MG63 (cell line): ENCODE measurements around the gene KRTAP3-1. TPM values are rescaled to one million over a fixed set of nuclear protein-coding genes. Genes with fewer than 3 reads are reported as not detected.
A peak's percentile ranks its signal among the peaks of the same experiment; 100 is the strongest.
"Not testable (repeated sequence)": the region's sequence is repeated elsewhere in the genome, so short reads cannot be mapped to it uniquely, and the experiment has no call there.

Source experiments
- DNase-seq: peaks from one replicate; pipeline ENCODE4 v3.0.0-alpha.2; 2020
- H3K27me3 ChIP-seq: fragments of 250-450 bp; sonication (Bioruptor Pico); 2 replicates; pipeline ENCODE4 v1.5.1; 2020; ENCODE audit warnings: mild to moderate bottlenecking, moderate library complexity
- H3K36me3 ChIP-seq: fragments of 250-450 bp; sonication (Bioruptor Pico); 2 replicates; pipeline ENCODE4 v1.5.1; 2020; ENCODE audit warnings: mild to moderate bottlenecking, moderate library complexity
- H3K4me3 ChIP-seq: fragments of 250-450 bp; sonication (Bioruptor Pico); 2 replicates; pipeline ENCODE4 v1.5.1; 2020; ENCODE audit warnings: mild to moderate bottlenecking, moderate library complexity
- H3K9me3 ChIP-seq: fragments of 250-450 bp; sonication (Bioruptor Pico); 2 replicates; pipeline ENCODE4 v1.5.1; 2020; ENCODE audit warnings: mild to moderate bottlenecking, moderate library complexity
- total RNA-seq: library from RNA; depleted of rRNA; stranded (reverse); fragments of >200 nt; shearing (Covaris generic); gene quantifications from 2 replicates; pipeline ENCODE4 v1.2.3, GENCODE V29; 2014; ENCODE audit warnings: low replicate concordance

The KRTAP3-1 gene
- total RNA-seq, 1 experiment from 2014 or later: not detected

DNA sequence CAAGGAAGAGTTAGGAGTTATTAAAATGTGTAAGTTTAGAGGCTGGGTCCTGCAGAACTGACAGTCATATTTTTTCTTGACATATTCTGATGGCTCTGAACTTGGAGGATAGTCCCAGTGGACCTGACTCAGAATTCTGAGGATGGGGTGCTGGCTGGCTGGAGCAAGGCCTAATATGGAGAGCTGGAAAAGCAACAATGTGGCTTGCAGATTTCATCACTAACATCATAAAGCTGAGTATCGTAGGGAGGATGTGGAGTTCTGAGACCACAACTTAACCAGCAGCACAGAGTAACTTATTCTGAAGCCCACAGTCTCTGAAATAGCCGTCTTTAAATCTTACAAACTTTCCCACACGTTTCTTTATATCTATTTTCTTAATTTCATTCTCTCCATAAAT is 15.8 kb upstream of the KRTAP3-1 start:
- Histone ChIP-seq H3K27me3 (no peaks in the 10 kb centered on the region), H3K4me3 (no peak overlapping the region), H3K36me3 (no peaks in the 10 kb centered on the region), H3K9me3 (peaks cover 3% of the 10 kb centered on the region; the same call in 1 of the 2 replicates)
- DNase-seq: no peak

DNA sequence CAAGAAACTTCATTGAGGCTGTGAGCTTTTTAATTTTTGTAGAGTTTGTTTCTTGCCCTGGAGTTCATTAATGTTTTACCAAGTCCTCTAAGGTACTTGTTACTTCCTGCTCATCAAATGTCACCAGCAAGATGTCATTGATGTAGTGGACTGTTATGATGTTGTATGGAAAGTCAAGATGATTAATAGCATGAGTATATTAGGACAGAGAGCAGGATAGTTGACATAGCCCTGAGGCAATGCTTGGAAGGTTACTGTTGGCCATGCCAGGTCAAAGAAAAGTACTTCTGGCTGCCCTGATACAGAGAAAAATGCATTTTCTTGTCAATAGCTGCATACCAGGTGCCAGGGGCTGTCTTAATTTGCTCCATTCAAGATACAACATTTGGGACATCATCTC is 11.4 kb upstream of the KRTAP3-1 start:
- DNase-seq: no peak
- H3K9me3 ChIP-seq: peaks cover 3% of the 10 kb centered on the region; the same call in 1 of the 2 replicates

DNA sequence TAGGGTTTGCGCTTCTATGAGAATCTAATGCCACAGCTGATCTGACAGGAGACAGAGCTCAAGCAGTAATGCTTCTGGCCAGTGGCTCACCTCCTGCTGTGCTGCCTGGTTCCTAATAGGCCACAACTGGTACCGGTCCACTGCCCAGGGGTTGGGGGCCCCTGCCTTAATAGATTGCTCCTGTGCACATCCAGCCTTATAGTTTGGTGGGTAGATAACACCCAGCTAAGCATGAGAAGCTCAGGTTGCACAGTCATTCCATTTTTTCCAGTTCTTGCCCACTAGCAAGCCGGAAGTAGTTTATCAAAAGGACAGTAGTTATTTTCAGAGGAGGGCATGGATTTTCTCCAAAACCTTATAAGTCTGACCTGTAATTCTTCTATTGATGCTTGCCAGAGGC is 10.5 kb upstream of the KRTAP3-1 start:
- Histone ChIP-seq H3K4me3 (no peak overlapping the region), H3K36me3 (no peaks in the 10 kb centered on the region), H3K27me3 (no peaks in the 10 kb centered on the region), H3K9me3 (peaks cover 3% of the 10 kb centered on the region)
- no peak for DNase-seq

More for the DNA sequence above, 11.4 kb upstream of the KRTAP3-1 start:
- no peaks in the 10 kb centered on the region for H3K27me3 ChIP-seq
- H3K36me3 ChIP-seq: no peaks in the 10 kb centered on the region
- H3K4me3 ChIP-seq: no peak overlapping the region

DNA sequence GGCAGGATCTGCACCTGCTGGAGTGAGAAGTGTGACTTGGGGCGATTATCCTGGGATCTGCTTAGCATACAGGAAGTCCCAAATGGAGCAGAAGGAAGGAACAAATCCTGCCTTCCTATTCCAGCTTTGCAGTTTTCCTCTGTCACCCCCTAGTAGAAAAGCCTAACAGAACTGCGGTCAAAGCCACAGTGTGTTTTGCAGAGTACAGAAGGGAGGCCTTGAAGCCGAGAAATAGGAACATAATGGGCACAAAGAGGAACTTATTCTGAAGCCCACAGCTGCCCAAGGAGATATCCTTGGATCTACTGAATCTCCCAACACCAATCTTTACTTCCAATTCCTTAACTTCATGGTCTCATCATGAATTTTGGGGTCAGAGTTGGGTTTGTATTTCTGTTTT is 9.6 kb upstream of the KRTAP3-1 start:
- no peak for DNase-seq
- Histone ChIP-seq H3K4me3 (no peak overlapping the region), H3K27me3 (no peaks in the 10 kb centered on the region), H3K9me3 (peaks cover 3% of the 10 kb centered on the region), H3K36me3 (no peaks in the 10 kb centered on the region)

DNA sequence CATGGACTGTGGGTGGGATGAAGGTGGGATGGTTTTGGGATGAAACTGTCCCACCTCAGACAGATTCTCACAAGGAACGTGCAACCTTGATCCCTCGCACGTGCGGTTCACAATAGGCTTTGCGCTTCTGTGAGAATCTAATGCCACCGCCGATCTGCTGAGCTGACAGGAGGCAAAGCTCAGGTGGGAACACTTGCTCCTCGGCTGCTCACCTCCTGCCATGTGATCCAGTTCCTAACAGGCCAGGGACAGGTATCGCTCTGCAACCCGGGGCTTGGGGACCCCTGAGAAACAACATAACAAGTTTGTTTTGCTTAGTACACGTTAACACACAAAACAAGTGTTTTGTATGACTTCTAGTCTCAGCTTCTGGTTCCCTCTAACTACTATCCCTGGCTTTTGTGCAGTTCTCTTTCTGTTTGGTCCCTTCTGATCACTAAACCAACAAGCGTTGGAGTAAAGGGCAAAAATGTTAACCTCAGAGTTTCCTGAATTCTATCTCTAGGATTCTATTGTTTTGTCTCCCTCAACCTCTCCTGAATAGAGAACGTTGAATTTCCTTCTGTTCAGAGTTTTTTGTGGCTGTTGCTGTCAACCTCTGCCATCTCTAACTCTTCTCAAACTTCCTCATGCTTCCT is 7.8 kb upstream of the KRTAP3-1 start:
- Histone ChIP-seq H3K36me3 (no peaks in the 10 kb centered on the region), H3K9me3 (no peaks in the 10 kb centered on the region; the same call in 1 of the 2 replicates), H3K27me3 (no peaks in the 10 kb centered on the region), H3K4me3 (no peak overlapping the region)
- no peak for DNase-seq

DNA sequence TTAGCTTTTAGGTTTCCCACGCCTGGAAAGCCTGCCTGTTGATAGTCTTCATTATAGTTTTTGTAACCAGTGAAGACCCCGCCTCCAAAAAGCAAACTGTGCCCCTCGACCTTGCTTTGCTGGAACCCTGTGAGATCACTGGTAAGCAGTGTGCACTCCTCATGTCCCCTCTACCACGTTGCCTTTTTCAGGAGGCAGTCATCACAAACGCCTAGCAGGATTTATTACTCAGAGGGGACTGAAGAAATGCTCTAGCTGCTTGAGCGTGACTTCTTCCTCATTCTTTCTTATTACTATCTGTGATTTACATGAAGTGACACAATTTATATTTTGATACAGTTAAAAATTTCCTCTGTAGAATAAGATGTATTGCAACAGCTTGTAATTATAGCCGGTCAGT is 6.5 kb upstream of the KRTAP3-1 start:
- Histone ChIP-seq H3K4me3 (no peak overlapping the region), H3K9me3 (no peaks in the 10 kb centered on the region; the same call in 1 of the 2 replicates), H3K27me3 (no peaks in the 10 kb centered on the region), H3K36me3 (no peaks in the 10 kb centered on the region)
- DNase-seq: no peak

DNA sequence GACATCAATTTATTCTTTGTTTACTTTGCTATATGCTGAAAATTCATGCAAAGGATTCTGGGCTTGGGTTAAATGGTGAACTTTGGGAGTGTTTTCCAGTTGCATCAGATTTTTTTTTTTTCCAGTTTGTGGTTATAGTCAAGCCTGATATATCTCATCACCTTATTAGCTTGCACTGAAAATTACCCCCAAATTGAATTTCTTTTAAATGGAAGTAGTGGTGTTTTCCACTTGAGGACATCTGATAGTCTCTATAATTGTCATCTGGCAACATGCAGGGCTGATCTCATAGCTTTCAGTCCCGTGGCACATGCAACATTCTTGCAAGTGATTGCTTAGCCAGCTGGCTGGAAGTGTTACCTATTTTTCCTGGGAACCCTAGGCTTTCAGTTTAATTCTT is 4.7 kb upstream of the KRTAP3-1 start:
- Histone ChIP-seq H3K9me3 (no peaks in the 10 kb centered on the region; the same call in 1 of the 2 replicates), H3K36me3 (no peaks in the 10 kb centered on the region)
- peak; percentile 47 for DNase-seq

DNA sequence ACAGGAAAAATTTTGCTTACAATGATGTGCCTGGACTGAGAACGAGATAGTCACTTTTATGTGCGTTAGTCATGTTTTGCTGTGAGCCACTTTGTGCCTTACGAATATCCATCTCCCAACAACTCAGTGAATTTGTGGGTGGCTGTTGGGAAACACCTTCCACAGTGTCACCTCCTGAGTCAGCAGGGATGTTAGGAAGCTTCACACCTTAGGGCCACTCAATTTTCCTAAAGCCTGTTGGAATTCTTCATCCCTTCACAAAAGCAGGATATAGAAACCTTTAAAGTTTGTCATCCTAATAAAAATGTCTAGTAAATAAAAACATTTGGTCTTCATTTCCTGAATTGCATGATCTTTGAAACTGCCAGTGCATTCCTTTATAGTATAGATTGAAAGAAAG is 4.3 kb upstream of the KRTAP3-1 start:
- Histone ChIP-seq H3K9me3 (no peaks in the 10 kb centered on the region; the same call in 1 of the 2 replicates), H3K27me3 (no peaks in the 10 kb centered on the region), H3K36me3 (no peaks in the 10 kb centered on the region), H3K4me3 (no peak overlapping the region)
- DNase-seq: no peak

More for the DNA sequence above, 4.7 kb upstream of the KRTAP3-1 start:
- H3K27me3 ChIP-seq: no peaks in the 10 kb centered on the region
- no peak overlapping the region for H3K4me3 ChIP-seq

DNA sequence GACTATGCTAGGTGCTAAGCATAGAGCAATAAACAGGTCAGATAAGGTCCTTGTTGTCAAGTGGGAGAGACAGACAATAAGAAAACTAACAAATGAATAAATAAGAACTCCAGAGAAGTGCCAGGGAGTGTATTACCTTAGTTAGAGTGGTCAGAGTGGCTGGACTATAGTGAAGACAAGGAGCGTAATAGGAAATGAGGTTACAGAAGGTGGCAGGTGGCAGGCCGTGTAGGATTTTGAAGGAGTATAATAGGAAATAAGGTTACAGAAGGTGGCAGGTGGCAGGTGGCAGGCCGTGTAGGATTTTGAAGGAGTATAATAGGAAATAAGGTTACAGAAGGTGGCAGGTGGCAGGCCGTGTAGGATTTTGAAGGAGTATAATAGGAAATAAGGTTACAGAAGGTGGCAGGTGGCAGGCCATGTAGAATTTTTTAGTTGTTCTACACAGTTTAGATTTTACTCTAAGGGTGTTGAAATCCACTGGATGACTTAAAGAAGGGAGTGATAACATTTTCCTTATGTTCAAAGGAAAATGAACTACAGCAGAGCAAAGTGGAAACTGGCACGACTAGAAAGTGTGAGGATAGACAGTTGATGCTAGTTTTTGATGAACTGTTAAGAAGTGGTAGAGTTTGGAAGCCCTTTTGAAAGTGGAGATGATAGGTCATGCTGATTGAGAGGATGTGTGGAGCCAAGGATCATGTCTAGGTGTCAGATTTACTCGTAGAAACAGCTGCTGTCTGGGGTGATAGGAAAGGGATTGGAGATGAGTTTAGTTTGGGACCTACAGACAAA is 3.6 kb upstream of the KRTAP3-1 start:
- Histone ChIP-seq H3K9me3 (no peaks in the 10 kb centered on the region; the same call in 1 of the 2 replicates), H3K27me3 (no peaks in the 10 kb centered on the region)
- no peak for DNase-seq

DNA sequence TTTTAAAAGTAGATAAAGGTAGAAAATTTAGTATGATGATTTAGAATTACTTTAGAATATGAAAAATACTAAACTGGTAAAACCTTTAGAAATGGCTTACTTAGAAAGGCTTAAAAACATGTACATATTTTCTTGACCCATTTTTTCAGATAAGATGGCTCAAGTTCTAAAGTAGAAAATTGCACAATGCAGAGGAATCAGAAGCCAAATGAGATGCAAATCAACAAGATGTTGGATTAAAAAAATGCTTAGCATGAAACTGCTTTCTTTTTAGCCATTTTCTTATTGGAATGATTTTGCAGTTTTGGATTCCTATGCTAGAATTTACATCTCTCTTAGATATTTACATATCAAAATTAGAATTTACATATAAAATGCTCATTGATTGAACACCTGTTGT is 1.5 kb upstream of the KRTAP3-1 start:
- DNase-seq: no peak
- no peak overlapping the region for H3K4me3 ChIP-seq
- no peaks in the 10 kb centered on the region for H3K27me3 ChIP-seq
- H3K36me3 ChIP-seq: no peaks in the 10 kb centered on the region
- no peaks in the 10 kb centered on the region; the same call in 1 of the 2 replicates for H3K9me3 ChIP-seq

More for the DNA sequence above, 3.6 kb upstream of the KRTAP3-1 start:
- Histone ChIP-seq H3K36me3 (no peaks in the 10 kb centered on the region), H3K4me3 (no peak overlapping the region)

DNA sequence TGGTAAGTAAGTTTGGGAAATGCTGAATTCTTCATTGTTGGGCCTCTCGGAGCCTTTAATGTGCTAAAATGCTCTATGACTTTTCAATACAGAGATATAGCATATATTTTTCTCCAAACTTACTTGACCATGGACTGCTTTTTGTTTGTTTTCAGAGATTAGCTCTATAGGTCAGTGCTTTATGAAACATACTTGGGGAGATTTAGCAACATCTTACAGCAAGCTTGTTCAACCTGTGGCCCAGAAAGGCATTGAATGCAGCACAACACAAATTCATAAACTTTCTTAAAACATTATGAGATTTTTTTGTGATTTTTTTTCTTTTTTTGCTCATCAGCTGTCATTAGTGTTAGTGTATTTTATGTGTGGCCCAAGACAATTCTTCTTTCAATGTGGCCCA is 1.0 kb upstream of the KRTAP3-1 start:
- no peak for DNase-seq
- H3K36me3 ChIP-seq: no peaks in the 10 kb centered on the region
- no peaks in the 10 kb centered on the region for H3K27me3 ChIP-seq
- no peaks in the 10 kb centered on the region; the same call in 1 of the 2 replicates for H3K9me3 ChIP-seq
- no peak overlapping the region for H3K4me3 ChIP-seq

DNA sequence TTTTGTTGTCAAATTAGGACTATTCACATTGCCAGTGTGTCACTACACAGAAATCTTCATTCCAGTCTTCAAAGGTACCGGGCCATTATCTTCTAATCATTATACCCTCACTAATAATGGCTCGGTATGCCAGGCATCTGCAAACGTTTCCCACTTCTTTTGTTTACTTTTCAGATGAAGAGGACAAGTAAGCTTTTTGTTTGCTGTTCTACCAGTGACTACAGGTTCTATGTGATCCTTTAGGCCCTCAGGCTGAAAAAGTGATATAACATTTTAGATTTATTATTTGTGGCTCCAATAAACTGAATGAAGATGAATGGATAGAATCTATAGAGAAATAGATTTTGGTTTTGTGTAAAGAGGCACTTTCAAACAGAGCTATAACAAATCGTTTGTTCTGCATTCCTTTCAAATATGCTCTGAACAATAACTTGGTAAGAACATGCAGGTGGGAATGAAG is 403 bp upstream of the KRTAP3-1 start:
- no peaks in the 10 kb centered on the region for H3K27me3 ChIP-seq
- no peak for DNase-seq

DNA sequence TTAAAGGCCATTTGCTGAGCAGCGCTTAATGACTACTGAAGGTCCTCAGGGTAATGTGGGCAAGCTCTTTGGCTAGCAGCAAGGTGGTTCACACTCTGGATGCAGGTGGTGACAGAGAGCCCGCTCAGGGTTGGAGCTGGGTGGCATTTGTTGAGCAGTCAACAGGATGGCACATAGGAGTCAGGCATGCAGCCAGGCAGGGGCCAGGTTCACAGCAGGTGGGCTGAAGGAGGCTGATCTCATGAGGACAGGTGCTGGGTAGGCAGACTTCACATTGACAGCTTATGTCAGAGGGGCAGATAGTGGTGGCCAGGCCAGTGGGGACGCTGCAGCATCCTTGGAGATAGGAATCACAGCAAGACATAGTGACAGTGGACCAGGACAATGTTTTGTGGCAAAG is 4.5 kb downstream of the KRTAP3-1 start:
- Histone ChIP-seq H3K9me3 (no peaks in the 10 kb centered on the region), H3K4me3 (no peak overlapping the region), H3K36me3 (no peaks in the 10 kb centered on the region), H3K27me3 (no peaks in the 10 kb centered on the region)
- no peak for DNase-seq

More for the DNA sequence above, 403 bp upstream of the KRTAP3-1 start:
- no peaks in the 10 kb centered on the region for H3K36me3 ChIP-seq
- H3K9me3 ChIP-seq: no peaks in the 10 kb centered on the region
- H3K4me3 ChIP-seq: no peak overlapping the region

DNA sequence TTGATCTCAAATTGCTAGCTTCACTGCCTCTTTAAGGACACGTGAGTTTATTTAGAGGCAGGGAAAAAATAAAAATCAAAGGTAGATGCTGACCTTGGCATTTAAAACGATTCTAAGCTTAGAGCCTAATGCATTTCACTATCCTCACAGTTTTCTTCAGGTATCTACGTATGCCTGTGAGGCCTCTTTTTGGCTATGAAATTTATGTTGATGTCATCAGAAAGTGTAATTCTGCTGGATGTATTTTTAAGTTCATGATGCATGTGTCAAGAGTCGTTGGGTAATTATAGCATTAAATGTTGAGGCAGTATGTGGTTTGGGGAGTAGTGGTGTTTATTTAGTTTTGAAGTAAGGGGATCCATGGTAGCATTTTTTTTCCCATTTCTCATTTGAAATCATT is 5.0 kb downstream of the KRTAP3-1 start:
- no peak for DNase-seq
- Histone ChIP-seq H3K27me3 (no peaks in the 10 kb centered on the region), H3K4me3 (no peak overlapping the region), H3K9me3 (no peaks in the 10 kb centered on the region), H3K36me3 (no peaks in the 10 kb centered on the region)

DNA sequence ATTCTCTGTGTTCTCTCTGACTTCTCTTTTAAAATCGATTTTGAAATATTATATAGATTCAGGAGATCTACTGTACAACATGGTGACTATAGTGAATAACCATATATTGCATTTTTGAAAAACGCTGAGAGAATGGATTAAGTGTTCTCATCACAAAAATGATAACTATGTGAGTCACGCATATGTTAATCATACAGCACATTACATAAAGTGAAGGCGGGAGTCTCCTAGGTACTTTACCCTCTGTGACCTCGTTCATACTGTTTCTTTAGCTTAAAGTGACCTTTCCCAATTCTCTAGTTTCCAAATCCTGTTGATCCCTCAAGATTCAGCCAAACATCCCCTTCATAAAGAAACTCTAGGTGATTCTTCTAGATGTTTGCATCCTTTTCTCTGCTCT is 6.1 kb downstream of the KRTAP3-1 start:
- Histone ChIP-seq H3K4me3 (no peak overlapping the region), H3K36me3 (no peaks in the 10 kb centered on the region), H3K27me3 (no peaks in the 10 kb centered on the region), H3K9me3 (no peaks in the 10 kb centered on the region)
- DNase-seq: no peak

DNA sequence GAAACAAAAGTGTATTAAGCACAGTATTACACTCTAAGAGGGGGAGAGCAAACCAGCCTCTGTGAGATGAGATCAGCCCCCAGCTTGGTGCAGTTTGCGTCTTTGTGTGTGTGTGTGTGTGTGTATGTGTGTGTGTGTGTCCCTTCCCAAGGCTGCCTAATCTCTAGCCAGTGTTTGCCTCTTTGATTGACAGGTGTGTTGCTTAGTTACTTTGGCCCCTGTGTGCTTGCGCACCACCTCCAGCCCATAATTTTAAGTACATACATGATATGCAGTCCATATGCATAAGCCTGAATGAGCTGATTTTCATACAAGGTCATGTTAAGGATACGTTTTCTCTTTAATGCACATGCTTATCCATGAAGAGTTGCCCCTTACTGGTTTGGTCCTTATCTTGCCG is 7.1 kb downstream of the KRTAP3-1 start:
- no peak for DNase-seq
- H3K27me3 ChIP-seq: no peaks in the 10 kb centered on the region
- H3K4me3 ChIP-seq: no peak overlapping the region
- no peaks in the 10 kb centered on the region for H3K36me3 ChIP-seq
- no peaks in the 10 kb centered on the region for H3K9me3 ChIP-seq

DNA sequence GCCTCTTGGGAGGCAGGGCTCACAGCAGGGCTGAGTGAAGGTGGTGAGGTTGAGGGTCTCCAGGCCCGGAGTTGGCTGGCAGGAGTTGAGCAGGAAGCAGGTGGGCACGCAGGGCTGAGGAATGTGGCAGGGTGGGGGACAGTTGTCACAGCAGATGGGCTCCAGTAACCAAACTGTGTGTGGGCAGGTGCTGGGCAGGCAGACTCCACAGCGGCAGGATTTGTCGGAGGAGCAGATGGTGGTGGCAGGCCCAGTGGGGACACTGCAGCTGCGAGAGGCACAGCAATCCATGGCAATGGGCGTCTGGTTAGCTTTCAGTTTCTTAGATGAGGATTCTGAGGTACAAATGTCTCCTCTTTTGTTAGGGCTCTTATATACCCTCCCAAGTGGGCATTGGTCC is 9.4 kb downstream of the KRTAP3-1 start, which contains the start of gene KRTAP3-2:
Gene KRTAP3-2 (minus strand): TSS at position 344 of the 400 bp plus-strand sequence. CDS start 53 bp downstream, at position 291.
- not testable (repeated sequence) for H3K4me3 ChIP-seq, H3K36me3 ChIP-seq, H3K27me3 ChIP-seq, DNase-seq, H3K9me3 ChIP-seq
